Loucy (cell line): Measurements from ENCODE around the gene CUX1.

Source experiments
- H2AFZ ChIP-seq: fragments of 200-600 bp; sonication (generic); 2 replicates; pipeline ENCODE4 v1.6.0; 2016; ENCODE audit warnings: antibody characterized with exemption, mild to moderate bottlenecking, low read length, moderate library complexity
- H3F3A ChIP-seq: fragments of 200-600 bp; 2 replicates; pipeline ENCODE4 v1.6.0; 2016; ENCODE audit warnings: antibody characterized with exemption, low read depth, mild to moderate bottlenecking
- H3K27me3 ChIP-seq: fragments of 200-600 bp; sonication (generic); 2 replicates; pipeline ENCODE4 v1.6.1; 2014; ENCODE audit warnings: low read length, mild to moderate bottlenecking; ENCODE audit not compliant: insufficient read depth, poor library complexity, severe bottlenecking
- H3K36me3 ChIP-seq: fragments of 200-600 bp; sonication (generic); 2 replicates; pipeline ENCODE4 v1.6.1; 2016; ENCODE audit warnings: low read length; ENCODE audit not compliant: insufficient read depth
- H3K4me1 ChIP-seq: fragments of 200-600 bp; sonication (generic); 2 replicates; pipeline ENCODE4 v1.5.1; 2014; ENCODE audit warnings: low read length, mild to moderate bottlenecking; ENCODE audit not compliant: insufficient read depth, poor library complexity, severe bottlenecking
- H3K4me2 ChIP-seq: fragments of 200-600 bp; sonication (generic); 2 replicates; pipeline ENCODE4 v1.6.0; 2014; ENCODE audit warnings: antibody characterized with exemption, low read length, low read depth, mild to moderate bottlenecking; ENCODE audit not compliant: poor library complexity, severe bottlenecking
- H3K4me3 ChIP-seq: fragments of 200-600 bp; sonication (generic); 2 replicates; pipeline ENCODE4 v1.5.1; 2014; ENCODE audit warnings: low read length, mild to moderate bottlenecking, mixed read lengths; ENCODE audit not compliant: poor library complexity, severe bottlenecking
- H3K79me2 ChIP-seq: fragments of 200-600 bp; sonication (generic); 2 replicates; pipeline ENCODE4 v1.6.1; 2014; ENCODE audit warnings: low read length; ENCODE audit not compliant: insufficient read depth
- H3K9ac ChIP-seq: fragments of 200-600 bp; sonication (generic); 2 replicates; pipeline ENCODE4 v1.6.0; 2014; ENCODE audit warnings: mild to moderate bottlenecking, low read depth, low read length, moderate library complexity; ENCODE audit not compliant: poor library complexity, severe bottlenecking
- H3K9me2 ChIP-seq: fragments of 200-600 bp; sonication (generic); replicated peaks from 2 replicates; pipeline ENCODE4 v1.6.1; 2016; ENCODE audit warnings: low read depth, low read length, mixed read lengths
- H3K9me3 ChIP-seq: fragments of 200-600 bp; sonication (generic); 2 replicates; pipeline ENCODE4 v1.6.1; 2014; ENCODE audit warnings: mild to moderate bottlenecking, antibody characterized with exemption, low read length, low read depth; ENCODE audit not compliant: insufficient read depth
- H4K20me1 ChIP-seq: fragments of 200-600 bp; sonication (generic); 2 replicates; pipeline ENCODE4 v1.6.0; 2014; ENCODE audit warnings: antibody characterized with exemption, low read length, mild to moderate bottlenecking; ENCODE audit not compliant: insufficient read depth, poor library complexity, severe bottlenecking
- EZH2phosphoT487 ChIP-seq: fragments of 200-600 bp; IDR thresholded peaks from 2 replicates; pipeline ENCODE4 v1.6.1; 2018; ENCODE audit warnings: antibody characterized with exemption, mild to moderate bottlenecking, moderate library complexity, borderline replicate concordance
- TF ChIP-seq, protein P1 (sequence below): fragments of 200-600 bp; sonication (generic); conservative IDR thresholded peaks from 2 replicates; pipeline ENCODE4 v1.5.1; 2014; ENCODE audit warnings: mild to moderate bottlenecking, antibody characterized with exemption, low read length

Gene CUX1

DNA sequence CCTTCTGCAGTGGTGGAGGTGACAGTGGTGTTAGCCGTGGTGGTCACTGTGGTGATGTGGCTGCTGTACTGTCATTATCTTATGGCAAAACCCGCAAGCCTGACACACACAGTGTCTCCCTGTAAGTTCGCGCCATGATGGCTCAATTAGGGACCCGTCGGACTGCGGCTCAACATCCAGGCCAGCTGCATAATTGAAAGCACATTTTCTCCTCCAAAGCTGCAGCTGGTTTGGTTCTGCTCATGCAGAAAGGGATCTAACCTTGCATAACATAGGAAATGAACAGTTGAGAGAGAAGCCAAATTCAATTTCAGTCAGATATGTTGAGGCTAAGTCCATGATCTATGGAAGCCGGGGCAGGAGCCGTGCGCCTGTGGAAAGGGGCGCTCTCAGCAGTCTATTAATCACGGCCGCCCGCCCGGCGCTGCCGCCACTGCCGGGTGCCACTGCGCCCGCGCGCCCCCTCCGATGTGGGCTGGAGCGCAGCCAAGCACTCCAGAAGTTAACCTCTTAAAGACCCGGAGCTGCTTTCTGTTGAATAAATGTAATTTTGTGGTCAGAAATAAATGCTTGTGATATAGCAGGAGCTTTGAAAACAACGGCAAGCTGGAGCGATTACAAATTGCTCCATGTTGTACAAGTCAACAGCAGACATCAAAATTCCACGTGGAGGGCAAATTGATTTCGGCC is 227.7 kb downstream of the CUX1 start:
- Histone ChIP-seq H2AFZ (no peak overlapping the region), H4K20me1 (peaks cover 2% of the 10 kb centered on the region), H3F3A (no peaks in the 10 kb centered on the region), H3K4me1 (no peaks in the 10 kb centered on the region), H3K36me3 (peaks cover 5% of the 10 kb centered on the region; the same call in 1 of the 2 replicates), H3K4me3 (no peak overlapping the region), H3K27me3 (no peaks in the 10 kb centered on the region), H3K9me3 (no peaks in the 10 kb centered on the region), H3K9ac (no peak overlapping the region), H3K9me2 (no peaks in the 10 kb centered on the region), H3K79me2 (peaks cover 47% of the 10 kb centered on the region; the same call in 1 of the 2 replicates), H3K4me2 (no peak overlapping the region)
- TF ChIP-seq, protein P1, sequence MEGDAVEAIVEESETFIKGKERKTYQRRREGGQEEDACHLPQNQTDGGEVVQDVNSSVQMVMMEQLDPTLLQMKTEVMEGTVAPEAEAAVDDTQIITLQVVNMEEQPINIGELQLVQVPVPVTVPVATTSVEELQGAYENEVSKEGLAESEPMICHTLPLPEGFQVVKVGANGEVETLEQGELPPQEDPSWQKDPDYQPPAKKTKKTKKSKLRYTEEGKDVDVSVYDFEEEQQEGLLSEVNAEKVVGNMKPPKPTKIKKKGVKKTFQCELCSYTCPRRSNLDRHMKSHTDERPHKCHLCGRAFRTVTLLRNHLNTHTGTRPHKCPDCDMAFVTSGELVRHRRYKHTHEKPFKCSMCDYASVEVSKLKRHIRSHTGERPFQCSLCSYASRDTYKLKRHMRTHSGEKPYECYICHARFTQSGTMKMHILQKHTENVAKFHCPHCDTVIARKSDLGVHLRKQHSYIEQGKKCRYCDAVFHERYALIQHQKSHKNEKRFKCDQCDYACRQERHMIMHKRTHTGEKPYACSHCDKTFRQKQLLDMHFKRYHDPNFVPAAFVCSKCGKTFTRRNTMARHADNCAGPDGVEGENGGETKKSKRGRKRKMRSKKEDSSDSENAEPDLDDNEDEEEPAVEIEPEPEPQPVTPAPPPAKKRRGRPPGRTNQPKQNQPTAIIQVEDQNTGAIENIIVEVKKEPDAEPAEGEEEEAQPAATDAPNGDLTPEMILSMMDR: no peak
- TF ChIP-seq EZH2phosphoT487: no peak

DNA sequence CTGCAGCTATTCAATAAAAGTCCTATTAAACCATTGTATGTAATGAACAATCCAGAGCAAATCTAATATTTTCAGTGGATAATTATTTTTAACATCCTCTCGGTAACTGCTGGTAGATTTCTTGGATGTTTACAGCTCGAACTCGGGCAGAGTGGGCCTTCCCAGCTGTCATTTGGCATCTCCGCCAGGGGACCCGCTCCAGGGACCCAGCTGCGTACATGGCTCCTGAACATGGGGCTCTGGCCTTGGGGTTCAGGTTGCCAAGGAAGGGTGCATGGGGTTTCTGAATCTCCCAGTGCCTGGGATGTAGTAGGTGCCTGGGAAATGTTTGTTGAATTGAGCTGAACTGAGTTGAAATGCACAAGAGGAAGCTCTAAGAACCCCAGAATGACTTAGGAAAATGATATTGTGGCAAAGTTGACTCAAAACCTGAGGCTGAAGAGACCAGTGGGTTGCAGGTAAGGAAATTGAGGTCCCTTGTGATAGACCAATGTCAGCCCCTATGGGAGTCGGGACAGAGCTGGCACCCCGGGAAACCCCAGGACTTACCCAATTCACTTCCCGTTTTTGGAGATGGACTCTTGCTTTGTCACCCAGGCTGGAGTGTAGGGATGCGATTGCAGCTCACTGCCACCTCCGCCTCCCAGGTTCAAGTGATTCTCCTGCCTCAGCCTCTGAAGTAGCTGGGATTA is 228.4 kb downstream of the CUX1 start:
- no peak overlapping the region for H3K4me3 ChIP-seq
- peaks cover 5% of the 10 kb centered on the region; the same call in 1 of the 2 replicates for H3K36me3 ChIP-seq
- H4K20me1 ChIP-seq: peaks cover 2% of the 10 kb centered on the region
- H3K4me2 ChIP-seq: no peak overlapping the region
- no peaks in the 10 kb centered on the region for H3K9me2 ChIP-seq
- no peak for TF ChIP-seq EZH2phosphoT487
- TF ChIP-seq, protein P1: no peak
- no peak overlapping the region for H2AFZ ChIP-seq
- no peaks in the 10 kb centered on the region for H3K4me1 ChIP-seq
- H3K27me3 ChIP-seq: no peaks in the 10 kb centered on the region
- H3F3A ChIP-seq: no peaks in the 10 kb centered on the region
- no peak overlapping the region for H3K9ac ChIP-seq
- H3K79me2 ChIP-seq: peaks cover 48% of the 10 kb centered on the region; the same call in 1 of the 2 replicates
- no peaks in the 10 kb centered on the region for H3K9me3 ChIP-seq

DNA sequence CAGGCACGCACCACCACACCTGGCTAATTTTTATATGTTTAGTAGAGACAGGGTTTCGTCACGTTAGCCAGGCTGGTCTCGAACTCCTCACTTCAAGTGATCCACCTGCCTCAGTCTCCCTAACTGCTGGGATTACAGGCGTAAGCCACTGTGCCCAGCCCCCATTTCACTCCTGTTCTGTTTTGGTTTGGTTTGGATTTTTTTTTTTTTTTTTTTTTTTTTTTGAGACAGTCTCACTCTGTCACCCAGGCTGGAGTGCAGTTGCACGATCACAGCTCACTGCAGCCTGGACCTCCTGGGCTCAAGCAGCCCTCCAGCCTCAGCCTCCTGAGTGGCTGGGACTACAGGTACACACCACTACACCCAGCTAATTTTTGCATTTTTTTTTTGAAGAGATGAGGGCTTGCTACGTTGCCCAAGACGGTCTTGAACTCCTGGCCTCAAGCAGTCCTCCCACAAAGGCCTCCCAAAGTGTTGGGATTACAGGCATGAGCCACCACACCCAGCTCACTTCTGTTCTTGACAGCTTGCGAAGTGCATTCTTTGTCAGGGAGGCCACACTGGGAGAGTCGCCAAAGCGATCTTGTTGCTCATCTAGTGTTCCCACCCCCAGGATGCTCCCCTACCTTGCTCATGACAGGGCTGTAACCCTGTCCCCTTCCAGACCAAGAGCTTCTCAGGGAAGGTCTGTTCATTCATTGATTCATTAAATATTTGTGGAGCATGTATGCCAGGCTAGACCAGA is 229.1 kb downstream of the CUX1 start:
- Histone ChIP-seq H3F3A (no peaks in the 10 kb centered on the region), H3K27me3 (no peaks in the 10 kb centered on the region), H3K9ac (no peak overlapping the region), H3K4me3 (no peak overlapping the region), H2AFZ (no peak overlapping the region), H3K4me2 (no peak overlapping the region), H3K36me3 (peaks cover 5% of the 10 kb centered on the region; the same call in 1 of the 2 replicates), H3K9me3 (no peaks in the 10 kb centered on the region), H3K9me2 (no peaks in the 10 kb centered on the region), H4K20me1 (peaks cover 2% of the 10 kb centered on the region), H3K79me2 (peaks cover 54% of the 10 kb centered on the region; the same call in 1 of the 2 replicates), H3K4me1 (no peaks in the 10 kb centered on the region)
- TF ChIP-seq EZH2phosphoT487: no peak
- TF ChIP-seq, protein P1: no peak
